Small intestine (tissue), 7 donors: ENCODE data around the gene SLC5A5. TPM values are rescaled to one million over a fixed set of nuclear protein-coding genes. Genes with fewer than 3 reads are reported as not detected.

ENCODE experiments used
- DNase-seq, 2 donors: peaks; one replicate each; pipeline versions ENCODE4 v3.0.0 to v3.0.0-alpha.2; 2013
- FAIRE-seq: peaks from 2 replicates; lab custom pipeline; 2012; peaks lifted over from hg19 to GRCh38; lab: Jason Lieb, UNC
- H3K27ac ChIP-seq, 3 donors: one replicate each; pipeline ENCODE4 v1.5.1; 2013; ENCODE audit warnings: low read length in 2 of 3, mild to moderate bottlenecking in 2 of 3, control low read depth in 1 of 3, inconsistent platforms in 1 of 3, low read depth in 1 of 3, moderate library complexity in 1 of 3
- H3K27me3 ChIP-seq, 3 donors: one replicate each; pipeline ENCODE4 v1.6.1; 2013; ENCODE audit warnings: low read length in 3 of 3, inconsistent platforms in 1 of 3; ENCODE audit not compliant: control insufficient read depth in 3 of 3, insufficient read depth in 3 of 3
- H3K36me3 ChIP-seq, 3 donors: one replicate each; pipeline ENCODE4 v1.6.1; 2013; ENCODE audit warnings: low read length in 3 of 3, inconsistent platforms in 1 of 3, low read depth in 1 of 3, mild to moderate bottlenecking in 1 of 3, moderate library complexity in 1 of 3; ENCODE audit not compliant: control insufficient read depth in 3 of 3, insufficient read depth in 2 of 3
- H3K4me1 ChIP-seq, 3 donors: one replicate each; pipeline ENCODE4 v1.6.1; 2013; ENCODE audit warnings: low read length in 2 of 3, inconsistent platforms in 1 of 3, low read depth in 1 of 3, mild to moderate bottlenecking in 1 of 3, moderate library complexity in 1 of 3; ENCODE audit not compliant: control insufficient read depth in 3 of 3, insufficient read depth in 2 of 3
- H3K4me3 ChIP-seq, 3 donors: one replicate each; pipeline ENCODE4 v1.5.1; 2013; ENCODE audit warnings: low read length in 3 of 3, control low read depth in 1 of 3, inconsistent platforms in 1 of 3, low read depth in 1 of 3, mild to moderate bottlenecking in 1 of 3, moderate library complexity in 1 of 3
- H3K9me3 ChIP-seq, 2 donors: one replicate each; pipeline ENCODE4 v1.6.1; 2013; ENCODE audit warnings: low read depth in 1 of 2, low read length in 1 of 2; ENCODE audit not compliant: control insufficient read depth in 2 of 2, insufficient read depth in 1 of 2
- WGBS, 3 donors: extraction: QIAGEN DNeasy Blood & Tissue Kit; methylation state at CpG; one replicate each; pipeline ENCODE4 v1.1.7; 2013; 5-methylcytosine and 5-hydroxymethylcytosine counted together
- polyA plus RNA-seq, 4 donors: library from polyadenylated mRNA; stranded (reverse) in 3 of 4; unstranded in 1 of 4; fragments of 200-250 nt in 3 of 4; fragments of 120-200 nt in 1 of 4; gene quantifications; one replicate each; pipeline versions ENCODE4 v1.2.1 to v1.2.3, GENCODE V29; 2013
- donor health status: healthy with polysubstance abuse.
- donor health status: control.
- donor health status: control.
- donor health status: Bipolar disorder and iron deficiency.
- donor health status: healthy.

SLC5A5 gene
- polyA plus RNA-seq, 4 donors, result 0.01 to 0.27 (median 0.01) TPM; not detected in 1

- DNase-seq, result no peak
- no peak for FAIRE-seq
- H3K36me3 ChIP-seq, result peaks cover 0 to 34% (median 3%) of the 10 kb centered on the region in 3 donors
- H3K27ac ChIP-seq, result no peak overlapping the region
- H3K4me1 ChIP-seq, result peaks cover 0 to 15% (median 0%) of the 10 kb centered on the region in 3 donors
- WGBS, 3 donors, result 68 to 79% (median 76%) methylated on average over 27 of the region's 27 CpGs
- no peaks in the 10 kb centered on the region for H3K9me3 ChIP-seq
- peaks cover 0 to 20% (median 0%) of the 10 kb centered on the region in 3 donors for H3K27me3 ChIP-seq
- H3K4me3 ChIP-seq, result no peak overlapping the region
These were observed 37.2 kb upstream of the SLC5A5 start for GRCh38 chr19:17834350-17835181.

GRCh38 chr19:17835182-17836006 lies 36.4 kb upstream of the SLC5A5 start:
- H3K4me3 ChIP-seq, result no peak overlapping the region
- DNase-seq (no peak), FAIRE-seq (no peak)
- H3K9me3 ChIP-seq, result no peaks in the 10 kb centered on the region
- H3K27me3 ChIP-seq, result peaks cover 0 to 24% (median 0%) of the 10 kb centered on the region in 3 donors
- H3K36me3 ChIP-seq, result peaks cover 0 to 38% (median 3%) of the 10 kb centered on the region in 3 donors
- peaks cover 0 to 10% (median 0%) of the 10 kb centered on the region in 3 donors for H3K4me1 ChIP-seq
- H3K27ac ChIP-seq, result no peak overlapping the region
- 44 to 71% (median 62%) methylated on average over 8 of the region's 8 CpGs for WGBS, 3 donors

- Histone ChIP-seq H3K4me3 (no peak overlapping the region), H3K27ac (no peak overlapping the region), H3K36me3 (peaks cover 0 to 45% (median 3%) of the 10 kb centered on the region in 3 donors), H3K4me1 (peaks cover 0 to 2% (median 0%) of the 10 kb centered on the region in 3 donors), H3K27me3 (peaks cover 0 to 27% (median 0%) of the 10 kb centered on the region in 3 donors), H3K9me3 (no peaks in the 10 kb centered on the region)
- WGBS, 3 donors, result 31 to 69% (median 46%) methylated on average over 4 of the region's 4 CpGs
- DNase-seq (no peak), FAIRE-seq (no peak)
These were observed 35.2 kb upstream of the SLC5A5 start for GRCh38 chr19:17836530-17836929.

- Histone ChIP-seq H3K4me1 (peaks cover 0 to 9% (median 0%) of the 10 kb centered on the region in 3 donors), H3K9me3 (no peaks in the 10 kb centered on the region), H3K4me3 (no peak overlapping the region), H3K36me3 (peaks cover 0 to 42% (median 3%) of the 10 kb centered on the region in 3 donors), H3K27me3 (peaks cover 0 to 23% (median 0%) of the 10 kb centered on the region in 3 donors), H3K27ac (no peak overlapping the region)
- DNase-seq, result no peak
- 89 to 96% (median 91%) methylated on average over 7 of the region's 7 CpGs for WGBS, 3 donors
- FAIRE-seq, result no peak
These were observed 33.8 kb upstream of the SLC5A5 start for GRCh38 chr19:17837972-17838371.

GRCh38 chr19:17840019-17840418 lies 31.7 kb upstream of the SLC5A5 start:
- H3K36me3 ChIP-seq, result peaks cover 0 to 42% (median 3%) of the 10 kb centered on the region in 3 donors

GRCh38 chr19:17841371-17841809 lies 30.4 kb upstream of the SLC5A5 start:
- Histone ChIP-seq H3K9me3 (no peaks in the 10 kb centered on the region), H3K36me3 (peaks cover 0 to 35% (median 3%) of the 10 kb centered on the region in 3 donors), H3K27ac (no peak overlapping the region), H3K4me3 (peak overlapping the region in 1 of 3 donors; percentile 3), H3K4me1 (peaks cover 0 to 9% (median 0%) of the 10 kb centered on the region in 3 donors), H3K27me3 (peaks cover 0 to 23% (median 0%) of the 10 kb centered on the region in 3 donors)
- DNase-seq (no peak), FAIRE-seq (no peak)
- WGBS, 3 donors, result 30 to 43% (median 37%) methylated on average over 28 to 30 of the region's 30 CpGs

More at GRCh38 chr19:17840019-17840418, 31.7 kb upstream of the SLC5A5 start:
- no peak overlapping the region for H3K4me3 ChIP-seq
- H3K4me1 ChIP-seq, result peaks cover 0 to 9% (median 0%) of the 10 kb centered on the region in 3 donors
- WGBS, 3 donors, result 59 to 84% (median 64%) methylated on average over 6 of the region's 6 CpGs
- FAIRE-seq (no peak), DNase-seq (no peak)
- no peaks in the 10 kb centered on the region for H3K9me3 ChIP-seq
- H3K27me3 ChIP-seq, result peaks cover 0 to 23% (median 0%) of the 10 kb centered on the region in 3 donors
- H3K27ac ChIP-seq, result no peak overlapping the region

- no peaks in the 10 kb centered on the region for H3K9me3 ChIP-seq
- H3K36me3 ChIP-seq, result peaks cover 0 to 31% (median 3%) of the 10 kb centered on the region in 3 donors
- H3K4me1 ChIP-seq, result peaks cover 0 to 9% (median 0%) of the 10 kb centered on the region in 3 donors
- FAIRE-seq (no peak), DNase-seq (peak; percentile 57 to 83)
- H3K27me3 ChIP-seq, result peaks cover 0 to 23% (median 0%) of the 10 kb centered on the region in 3 donors
- H3K4me3 ChIP-seq, result peak overlapping the region in 1 of 3 donors; percentile 25
- WGBS, 3 donors, result 19 to 38% (median 34%) methylated on average over 51 to 56 of the region's 56 CpGs
- no peak overlapping the region for H3K27ac ChIP-seq
These were observed 29.7 kb upstream of the SLC5A5 start for GRCh38 chr19:17841810-17842662.
